HG03565 (cell line): ENCODE results near the gene DMRT1.

Source experiments
- ATAC-seq: cut with Tn5 transposase; IDR thresholded peaks from one replicate; pipeline ENCODE4 v1.9.1; 2021; ENCODE audit warnings: mild to moderate bottlenecking, moderate library complexity; ENCODE audit not compliant: unreplicated experiment

DMRT1 gene

GRCh38 chr9:841371-842209 is at the start of gene DMRT1:
DMRT1 (plus strand) TSS chr9:841697; CDS start chr9:841839, 142 bp downstream.
- no peak for ATAC-seq

GRCh38 chr9:792331-793260 is 48.9 kb upstream of the DMRT1 start:
- ATAC-seq: no peak

GRCh38 chr9:794386-794785 is 47.1 kb upstream of the DMRT1 start:
- ATAC-seq: no peak

- no peak for ATAC-seq
These were observed 45.6 kb upstream of the DMRT1 start for GRCh38 chr9:795869-796268.

- ATAC-seq: no peak
These were observed 40.8 kb upstream of the DMRT1 start for GRCh38 chr9:800591-801150.

GRCh38 chr9:801399-802071 is 40.0 kb upstream of the DMRT1 start:
- ATAC-seq: no peak

- no peak for ATAC-seq
These were observed 37.5 kb upstream of the DMRT1 start for GRCh38 chr9:804026-804425.

- ATAC-seq: no peak
These were observed 36.3 kb upstream of the DMRT1 start for GRCh38 chr9:805151-805550.

GRCh38 chr9:806285-807156 is 35.0 kb upstream of the DMRT1 start:
- ATAC-seq: no peak

- ATAC-seq: no peak
These were observed 30.4 kb upstream of the DMRT1 start for GRCh38 chr9:811106-811531.

- no peak for ATAC-seq
These were observed 22.5 kb upstream of the DMRT1 start for GRCh38 chr9:818958-819357.

GRCh38 chr9:826500-827280 is 14.8 kb upstream of the DMRT1 start:
- no peak for ATAC-seq

- ATAC-seq: no peak
These were observed 1.2 kb upstream of the DMRT1 start for GRCh38 chr9:840343-840742.

GRCh38 chr9:842635-843426 is 1.3 kb downstream of the DMRT1 start:
- no peak for ATAC-seq

- no peak for ATAC-seq
These were observed 1.9 kb downstream of the DMRT1 start for GRCh38 chr9:843427-843785.

- no peak for ATAC-seq
These were observed 5.4 kb downstream of the DMRT1 start for GRCh38 chr9:846852-847251.

GRCh38 chr9:847505-847904 is 6.0 kb downstream of the DMRT1 start:
- ATAC-seq: peak; percentile 86

- no peak for ATAC-seq
These were observed 7.9 kb downstream of the DMRT1 start for GRCh38 chr9:849431-849830.
